Keratinocyte (primary cell): Measurements from ENCODE around the gene SAMD4A. TPM values are rescaled to one million over a fixed set of nuclear protein-coding genes. Genes with fewer than 3 reads are reported as not detected.

Experiments
- DNase-seq: peaks from one replicate; pipeline ENCODE4 v3.0.0-alpha.2; 2011; ENCODE audit warnings: low read depth, missing footprints, low spot score
- FAIRE-seq: peaks from 2 replicates; lab custom pipeline; 2011; peaks lifted over from hg19 to GRCh38; lab: Jason Lieb, UNC
- H2AFZ ChIP-seq: 2 replicates; pipeline ENCODE4 v1.6.0; 2012; ENCODE audit warnings: low read length, control low read depth, inconsistent platforms; ENCODE audit not compliant: control insufficient read depth
- H3K27ac ChIP-seq: 2 replicates; pipeline ENCODE4 v1.5.1; 2011; ENCODE audit warnings: low read length; ENCODE audit not compliant: control insufficient read depth, insufficient read depth
- H3K27me3 ChIP-seq: 3 replicates; pipeline ENCODE4 v1.6.0; 2011; ENCODE audit warnings: low read length; ENCODE audit not compliant: control insufficient read depth, insufficient read depth; ENCODE audit errors: extremely low read depth
- H3K36me3 ChIP-seq, 2 experiments: 2 replicates in 1 of 2; 3 replicates in 1 of 2; pipeline ENCODE4 v1.5.1; 2011; ENCODE audit warnings: low read length in 2 of 2, mild to moderate bottlenecking in 1 of 2; ENCODE audit not compliant: control insufficient read depth in 2 of 2, insufficient read depth in 2 of 2; ENCODE audit errors: extremely low read depth in 1 of 2
- H3K4me1 ChIP-seq: 3 replicates; pipeline ENCODE4 v1.5.1; 2011; ENCODE audit warnings: low read length; ENCODE audit not compliant: control insufficient read depth, insufficient read depth; ENCODE audit errors: extremely low read depth
- H3K4me2 ChIP-seq: 3 replicates; pipeline ENCODE4 v1.6.0; 2011; ENCODE audit warnings: low read depth, low read length; ENCODE audit not compliant: control insufficient read depth, insufficient read depth; ENCODE audit errors: extremely low read depth
- H3K4me3 ChIP-seq, 3 experiments: fragments of 200-600 bp in 1 of 3; sonication (generic) in 1 of 3; 2 replicates in 2 of 3; 3 replicates in 1 of 3; pipeline ENCODE4 v1.5.1; 2011 to 2016; ENCODE audit warnings: low read length in 3 of 3, mild to moderate bottlenecking in 3 of 3, control low read depth in 2 of 3, inconsistent platforms in 1 of 3, low read depth in 1 of 3, mixed read lengths in 1 of 3, mixed run types in 1 of 3, moderate library complexity in 1 of 3; ENCODE audit not compliant: control insufficient read depth in 2 of 3, insufficient read depth in 2 of 3; ENCODE audit errors: extremely low read depth in 1 of 3
- H3K79me2 ChIP-seq: 2 replicates; pipeline ENCODE4 v1.6.0; 2012; ENCODE audit warnings: low read length; ENCODE audit not compliant: control insufficient read depth, insufficient read depth
- H3K9ac ChIP-seq: 3 replicates; pipeline ENCODE4 v1.6.0; 2011; ENCODE audit warnings: low read length; ENCODE audit not compliant: control insufficient read depth, insufficient read depth; ENCODE audit errors: extremely low read depth
- H3K9me1 ChIP-seq: 3 replicates; pipeline ENCODE4 v1.6.0; 2011; ENCODE audit warnings: low read length; ENCODE audit not compliant: control insufficient read depth, insufficient read depth; ENCODE audit errors: extremely low read depth
- H3K9me3 ChIP-seq: 2 replicates; pipeline ENCODE4 v1.5.1; 2012; ENCODE audit warnings: low read depth, low read length; ENCODE audit not compliant: control insufficient read depth
- H4K20me1 ChIP-seq: 3 replicates; pipeline ENCODE4 v1.6.0; 2011; ENCODE audit warnings: low read length; ENCODE audit not compliant: control insufficient read depth, insufficient read depth; ENCODE audit errors: extremely low read depth
- EZH2 ChIP-seq: IDR thresholded peaks from one replicate; pipeline ENCODE4 v1.6.1; 2012; ENCODE audit warnings: inconsistent platforms, mild to moderate bottlenecking, low read length, moderate library complexity
- dilution Hi-C: fragments of 300-500 bp; cut with MboI; formaldehyde crosslinking; loops from one replicate; pipeline ENCODE4 v1.7.0; 2020; ENCODE audit warnings: low sequenced_read_pairs; ENCODE audit not compliant: extremely low pct_ligation_motif_present
- polyA plus RNA-seq, 5 experiments: library from polyadenylated mRNA; depleted of rRNA in 3 of 5; stranded (reverse) in 3 of 5; stranded (forward) in 1 of 5; unstranded in 1 of 5; fragments of >200 nt; gene quantifications; 1 replicate in 1 of 5; 2 replicates in 3 of 5; 3 replicates in 1 of 5; pipeline versions ENCODE4 v1.2.1 to v1.2.3, GENCODE V29; 2011 to 2012; ENCODE audit warnings: missing spikeins in 2 of 5, low read depth in 1 of 5, low replicate concordance in 1 of 5
- TF ChIP-seq, protein P1 (sequence below), 3 experiments: IDR thresholded peaks in 1 of 3; conservative IDR thresholded peaks in 1 of 3; optimal IDR thresholded peaks in 1 of 3; 2 replicates in 2 of 3; 3 replicates in 1 of 3; pipeline versions ENCODE3 to v1.5.1; 2011; ENCODE audit warnings: low read length in 3 of 3, mild to moderate bottlenecking in 3 of 3, moderate library complexity in 2 of 3, control low read depth in 1 of 3, inconsistent platforms in 1 of 3; ENCODE audit not compliant: insufficient read depth in 2 of 3; ENCODE audit errors: extremely low read depth in 1 of 3

The SAMD4A gene
- polyA plus RNA-seq, 1 donor (not counting 4 experiments of a cell fraction or from before 2014, with no cell fraction given), result 16.2 TPM

DNA sequence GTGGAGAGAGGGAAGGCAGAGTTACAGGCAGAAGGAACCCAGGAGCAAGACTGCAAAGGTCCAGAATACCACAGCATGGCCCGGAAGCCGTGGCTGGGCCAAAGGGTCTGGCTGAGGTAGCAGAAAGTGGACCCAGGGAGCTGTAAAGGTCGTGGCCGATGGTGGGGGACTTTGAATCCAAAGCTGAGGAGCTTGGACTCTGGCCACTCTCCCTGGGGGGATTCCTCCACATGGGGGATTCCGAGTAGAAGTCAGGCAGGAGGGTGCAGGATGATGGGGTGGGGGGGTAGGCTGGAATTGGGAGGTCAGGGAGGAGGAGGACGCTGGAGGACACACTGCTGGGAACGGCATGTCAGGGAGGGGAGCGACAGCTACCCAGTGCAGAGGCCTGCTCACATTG, 210.5 kb downstream of the SAMD4A start:
- H3K36me3 ChIP-seq, result peaks cover 32% of the 10 kb centered on the region in 2 experiments
- no peak overlapping the region for H3K9ac ChIP-seq
- DNase-seq (no peak), FAIRE-seq (no peak)
- H3K9me3 ChIP-seq, result no peaks in the 10 kb centered on the region
- H3K27me3 ChIP-seq, result no peaks in the 10 kb centered on the region
- no peak overlapping the region for H2AFZ ChIP-seq
- H3K79me2 ChIP-seq, result no peaks in the 10 kb centered on the region
- H3K4me2 ChIP-seq, result no peak overlapping the region
- peaks cover 36% of the 10 kb centered on the region for H3K4me1 ChIP-seq
- no peaks in the 10 kb centered on the region for H4K20me1 ChIP-seq
- TF ChIP-seq, protein P1, sequence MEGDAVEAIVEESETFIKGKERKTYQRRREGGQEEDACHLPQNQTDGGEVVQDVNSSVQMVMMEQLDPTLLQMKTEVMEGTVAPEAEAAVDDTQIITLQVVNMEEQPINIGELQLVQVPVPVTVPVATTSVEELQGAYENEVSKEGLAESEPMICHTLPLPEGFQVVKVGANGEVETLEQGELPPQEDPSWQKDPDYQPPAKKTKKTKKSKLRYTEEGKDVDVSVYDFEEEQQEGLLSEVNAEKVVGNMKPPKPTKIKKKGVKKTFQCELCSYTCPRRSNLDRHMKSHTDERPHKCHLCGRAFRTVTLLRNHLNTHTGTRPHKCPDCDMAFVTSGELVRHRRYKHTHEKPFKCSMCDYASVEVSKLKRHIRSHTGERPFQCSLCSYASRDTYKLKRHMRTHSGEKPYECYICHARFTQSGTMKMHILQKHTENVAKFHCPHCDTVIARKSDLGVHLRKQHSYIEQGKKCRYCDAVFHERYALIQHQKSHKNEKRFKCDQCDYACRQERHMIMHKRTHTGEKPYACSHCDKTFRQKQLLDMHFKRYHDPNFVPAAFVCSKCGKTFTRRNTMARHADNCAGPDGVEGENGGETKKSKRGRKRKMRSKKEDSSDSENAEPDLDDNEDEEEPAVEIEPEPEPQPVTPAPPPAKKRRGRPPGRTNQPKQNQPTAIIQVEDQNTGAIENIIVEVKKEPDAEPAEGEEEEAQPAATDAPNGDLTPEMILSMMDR (optimal IDR thresholded peaks at IDR 0.05 in 1 of 3, IDR thresholded peaks at IDR 0.05 in 1 of 3, conservative IDR thresholded peaks at IDR 0.05 in 1 of 3; ENCODE audit: extremely low read depth in 1 of 3, insufficient read depth in 2 of 3, low read length in 3 of 3), result no peak
- TF ChIP-seq EZH2, result no peak
- H3K9me1 ChIP-seq, result no peaks in the 10 kb centered on the region
- no peak overlapping the region for H3K27ac ChIP-seq
- H3K4me3 ChIP-seq, result no peak overlapping the region
- dilution Hi-C loops, result no loop called here

DNA sequence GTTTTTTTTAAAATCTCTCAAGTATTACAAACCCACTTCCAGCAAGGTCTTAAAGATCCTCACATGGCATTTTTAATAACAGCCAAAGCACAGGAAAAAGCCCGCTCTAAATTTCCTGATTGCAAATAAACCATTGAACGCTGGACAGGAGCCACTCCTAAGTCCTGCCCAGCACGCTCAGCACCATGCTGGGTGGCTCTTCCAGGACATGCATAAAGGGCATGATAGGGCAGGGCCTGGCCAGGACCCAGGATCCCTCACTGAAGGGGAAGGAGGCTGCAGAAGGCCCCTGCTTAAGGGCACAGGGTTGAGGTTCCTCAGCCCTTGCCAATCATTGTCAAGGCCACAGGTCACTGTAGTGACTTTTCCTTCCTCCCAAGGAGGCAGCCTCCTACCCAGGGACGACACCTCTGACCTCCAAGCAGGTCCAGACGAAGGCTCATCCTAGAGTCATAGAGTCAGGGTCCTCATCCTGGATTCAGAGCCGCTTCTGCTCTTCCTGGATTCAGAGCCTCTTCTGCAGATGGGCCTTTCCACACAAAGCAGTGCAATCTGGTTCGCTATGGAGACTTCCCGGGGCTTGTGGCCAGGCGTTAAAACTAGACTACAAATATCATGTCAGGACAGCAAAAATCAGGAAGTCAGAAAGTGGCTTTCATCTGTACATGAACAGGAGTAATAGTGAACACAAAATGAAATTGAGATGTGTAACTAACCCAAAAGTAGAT, 211.9 kb downstream of the SAMD4A start:
- DNase-seq (no peak), FAIRE-seq (no peak)
- Histone ChIP-seq H3K27ac (no peak overlapping the region), H3K9me3 (no peaks in the 10 kb centered on the region), H3K4me1 (peaks cover 25% of the 10 kb centered on the region), H3K36me3 (peaks cover 38 to 42% of the 10 kb centered on the region in 2 experiments), H3K4me2 (no peak overlapping the region), H3K79me2 (no peaks in the 10 kb centered on the region), H3K9me1 (no peaks in the 10 kb centered on the region), H2AFZ (no peak overlapping the region), H3K4me3 (no peak overlapping the region), H4K20me1 (no peaks in the 10 kb centered on the region), H3K9ac (no peak overlapping the region), H3K27me3 (no peaks in the 10 kb centered on the region)
- TF ChIP-seq EZH2, result no peak
- TF ChIP-seq, protein P1 (optimal IDR thresholded peaks at IDR 0.05 in 1 of 3, IDR thresholded peaks at IDR 0.05 in 1 of 3, conservative IDR thresholded peaks at IDR 0.05 in 1 of 3; ENCODE audit: extremely low read depth in 1 of 3, insufficient read depth in 2 of 3, low read length in 3 of 3), result no peak
- dilution Hi-C loops, result no loop called here
